ENCODE results near the gene TLN1.

Gene TLN1

GRCh38 chr9:35683323-35683722 lies 48.7 kb downstream of the TLN1 start:
- DNase-seq = no peak

- no peak for DNase-seq
These were observed 49.3 kb downstream of the TLN1 start for GRCh38 chr9:35682520-35683315.

- DNase-seq = no peak
These were observed 49.9 kb downstream of the TLN1 start for GRCh38 chr9:35682051-35682450.

GRCh38 chr9:35681341-35682002 lies 50.5 kb downstream of the TLN1 start:
- no peak for DNase-seq

- no peak for DNase-seq
These were observed 51.5 kb downstream of the TLN1 start for GRCh38 chr9:35680331-35681105.

GRCh38 chr9:35679766-35680330 lies 52.1 kb downstream of the TLN1 start:
- no peak for DNase-seq

GRCh38 chr9:35679091-35679490 lies 52.9 kb downstream of the TLN1 start:
- DNase-seq = no peak

GRCh38 chr9:35675732-35676392 lies 56.1 kb downstream of the TLN1 start:
- DNase-seq = no peak

- no peak for DNase-seq
These were observed 56.8 kb downstream of the TLN1 start for GRCh38 chr9:35675204-35675603.

GRCh38 chr9:35674025-35674361 lies 58.0 kb downstream of the TLN1 start:
- no peak for DNase-seq

- DNase-seq = no peak
These were observed 58.6 kb downstream of the TLN1 start, which contains the start of gene CA9 for GRCh38 chr9:35673132-35674024. Gene CA9 (plus strand): TSS chr9:35673928. CDS start chr9:35673960, 32 bp downstream.

GRCh38 chr9:35669331-35670145 lies 62.5 kb downstream of the TLN1 start:
- no peak for DNase-seq

GRCh38 chr9:35667939-35668338 lies 64.1 kb downstream of the TLN1 start:
- DNase-seq = no peak

GRCh38 chr9:35666549-35666948 lies 65.4 kb downstream of the TLN1 start:
- no peak for DNase-seq

GRCh38 chr9:35666045-35666444 lies 66.0 kb downstream of the TLN1 start:
- DNase-seq = no peak

GRCh38 chr9:35665471-35665818 lies 66.5 kb downstream of the TLN1 start:
- DNase-seq = no peak

GRCh38 chr9:35664531-35665470 lies 67.2 kb downstream of the TLN1 start, which contains the start of gene ARHGEF39:
Gene ARHGEF39 (minus strand): TSS chr9:35665195. CDS start chr9:35665169, 26 bp downstream.
- DNase-seq = peak; percentile 62

- DNase-seq = no peak
These were observed 69.6 kb downstream of the TLN1 start for GRCh38 chr9:35662437-35662836.

GRCh38 chr9:35661756-35662350 lies 70.1 kb downstream of the TLN1 start:
- no peak for DNase-seq
